Hematopoietic multipotent progenitor cell treated with erythropoietin and hydrocortisone succinate and interleukin-3 and kit ligand, for 6 days (in vitro differentiated cells): ENCODE measurements around the gene UHMK1.
A peak's percentile ranks its signal among the peaks of the same experiment; 100 is the strongest.

Experiments
- DNase-seq: peaks from one replicate; pipeline ENCODE4 v3.0.0-alpha.2; 2015

Gene UHMK1

DNA sequence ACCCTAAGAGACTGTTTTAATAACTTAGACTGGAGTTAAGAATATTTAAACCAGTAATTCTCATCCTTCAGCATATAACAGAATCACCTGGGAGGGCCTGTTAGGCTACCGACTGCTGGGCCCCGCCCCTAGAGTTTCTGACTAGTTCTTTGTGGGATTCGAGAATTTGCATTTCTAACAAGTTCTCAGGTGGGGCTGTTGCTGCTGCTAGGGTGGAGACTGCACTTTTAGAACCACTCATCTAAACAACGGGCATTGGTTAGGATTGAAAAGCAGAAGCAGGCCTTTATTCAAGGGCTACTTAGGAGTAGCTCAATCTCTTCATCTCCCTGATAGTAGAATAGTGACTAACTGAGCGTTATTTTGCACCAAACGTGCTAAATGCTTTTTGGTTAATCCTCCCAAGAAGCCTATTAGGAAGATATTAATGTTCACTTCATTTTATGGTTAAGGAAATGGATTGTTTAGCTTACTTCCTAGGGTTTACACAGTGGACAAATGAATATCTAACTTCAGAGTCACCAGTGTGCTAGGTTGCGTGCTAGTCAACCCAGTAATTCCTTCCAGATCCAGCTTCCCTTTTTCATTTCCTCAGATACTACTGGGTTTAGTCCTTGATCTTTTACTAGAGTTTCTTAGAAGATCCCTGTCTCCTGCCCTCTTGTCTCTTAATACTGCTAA is 32.8 kb downstream of the UHMK1 start:
- no peak for DNase-seq

DNA sequence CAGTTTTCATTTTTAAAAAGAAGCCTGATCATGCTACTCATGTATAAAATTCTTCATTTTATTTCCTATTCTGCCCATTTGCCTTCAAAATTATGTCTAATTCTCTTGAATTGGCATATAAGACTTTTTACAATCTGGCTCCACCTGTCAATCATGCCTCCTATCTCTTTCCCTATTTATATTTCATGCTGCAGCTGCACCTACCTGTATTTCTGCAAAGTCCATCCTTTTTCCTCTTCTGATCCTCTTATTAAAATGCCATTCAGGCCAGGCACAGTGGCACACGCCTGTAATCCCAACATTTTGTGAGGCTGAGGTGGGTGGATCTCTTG is 33.3 kb downstream of the UHMK1 start:
- DNase-seq, result no peak

DNA sequence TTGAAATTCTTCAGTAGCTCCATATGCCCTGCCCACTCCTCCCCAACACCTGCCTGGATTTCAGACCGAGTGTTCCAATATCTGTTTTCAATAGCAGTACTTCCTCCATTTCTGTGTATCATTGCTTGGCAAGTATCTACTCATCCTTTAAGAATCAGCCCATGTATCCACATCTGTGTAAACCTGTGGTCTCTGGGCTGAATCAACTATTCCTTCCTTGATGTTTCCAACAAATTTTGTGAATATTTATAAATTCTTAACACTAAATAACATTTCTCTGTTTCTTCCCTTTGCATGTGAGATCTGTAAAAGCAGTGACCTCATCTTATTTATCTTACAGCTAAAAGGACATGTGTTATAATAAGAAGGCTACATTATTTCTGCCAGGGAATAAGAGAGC is 37.9 kb downstream of the UHMK1 start:
- DNase-seq, result no peak

DNA sequence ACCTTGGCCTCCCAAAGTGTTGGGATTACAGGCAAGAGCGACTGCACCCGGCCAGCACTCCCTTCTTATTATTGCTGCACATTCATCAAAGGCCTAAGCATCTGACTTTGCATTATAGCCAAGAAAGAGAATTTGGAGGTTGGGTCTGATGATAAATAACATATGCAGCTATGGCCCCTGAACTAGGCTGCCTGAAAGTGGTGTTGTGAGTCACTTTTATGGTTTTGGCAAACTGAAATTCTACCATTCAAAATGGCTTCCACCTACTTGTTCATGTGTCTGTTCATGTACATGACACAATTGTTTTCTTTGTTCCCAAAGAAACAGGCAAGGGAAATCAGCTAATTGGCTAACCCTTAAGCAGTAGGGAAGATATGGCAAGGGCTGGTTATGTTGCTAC is 38.9 kb downstream of the UHMK1 start:
- DNase-seq, result no peak

DNA sequence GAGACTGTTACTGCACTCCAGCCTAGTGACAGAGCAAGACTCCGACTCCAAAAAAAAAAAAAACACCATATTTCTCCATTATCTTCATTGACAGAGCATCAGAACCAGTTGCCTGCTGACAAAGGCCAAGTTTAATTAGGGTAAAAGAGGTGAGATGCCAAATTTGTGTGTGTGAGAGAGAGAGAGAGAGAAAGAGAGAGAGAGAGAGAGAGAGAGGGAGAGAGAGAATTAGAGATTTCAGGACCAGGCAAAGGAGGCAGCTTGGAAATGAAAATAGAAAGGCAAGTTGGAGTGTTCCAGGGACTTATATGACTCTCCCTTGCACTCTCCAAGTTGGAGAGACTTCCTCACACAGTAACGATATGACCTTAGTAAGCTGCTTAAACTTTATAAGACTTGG is 39.6 kb downstream of the UHMK1 start:
- DNase-seq, result no peak

DNA sequence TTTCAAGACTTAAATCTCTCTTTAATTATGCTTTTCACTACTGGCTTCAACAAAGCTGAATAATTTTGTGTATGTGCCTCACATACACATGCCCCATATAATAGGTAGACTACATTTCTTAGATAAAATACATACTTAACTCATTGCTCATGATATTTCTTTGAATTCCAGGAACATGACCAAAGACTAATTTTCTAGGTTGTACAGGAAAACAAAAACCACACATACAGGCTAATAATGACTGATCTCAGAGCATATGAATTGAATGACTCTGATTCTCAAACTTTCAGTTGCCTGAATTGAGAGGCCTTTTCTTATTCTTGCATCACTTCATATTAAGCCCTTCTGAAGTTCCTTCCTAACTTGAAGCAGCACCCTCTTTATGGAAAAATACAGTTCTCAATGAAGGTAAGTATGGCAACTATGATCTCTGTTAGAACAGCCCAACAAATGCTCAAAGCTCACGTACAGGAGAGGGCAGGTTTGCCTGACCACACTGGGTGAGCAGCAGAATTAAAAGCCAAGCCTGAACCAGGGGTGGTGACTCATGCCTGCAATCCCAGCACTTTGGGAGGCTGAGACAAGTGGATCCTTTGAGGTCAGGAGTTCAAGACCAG is 41.3 kb downstream of the UHMK1 start:
- DNase-seq, result no peak

DNA sequence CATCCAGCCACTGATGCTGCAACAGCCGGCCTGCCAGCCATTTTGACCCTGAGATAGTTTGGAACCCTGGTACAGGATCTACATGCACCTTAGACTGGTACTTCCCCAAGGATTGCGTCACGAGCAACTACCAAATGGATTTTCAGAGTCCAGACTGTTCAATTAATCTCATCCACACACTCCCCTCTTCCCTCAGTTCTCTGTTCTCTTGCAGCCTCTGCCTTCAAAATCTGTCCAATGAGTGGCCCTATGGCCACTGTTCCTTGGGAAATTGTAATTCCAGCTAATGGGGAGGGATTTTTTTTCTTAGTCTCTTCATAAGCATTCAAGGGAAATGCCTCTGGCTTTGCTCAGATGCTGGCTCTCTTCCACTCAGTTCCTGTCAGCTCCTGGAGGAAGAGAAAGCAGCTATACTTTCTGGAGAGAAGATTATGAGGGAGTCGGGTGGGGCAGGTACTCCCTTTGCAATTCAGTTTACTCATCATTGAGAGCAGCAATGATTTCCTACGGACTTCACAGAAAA is 44.1 kb downstream of the UHMK1 start:
- DNase-seq, result no peak

DNA sequence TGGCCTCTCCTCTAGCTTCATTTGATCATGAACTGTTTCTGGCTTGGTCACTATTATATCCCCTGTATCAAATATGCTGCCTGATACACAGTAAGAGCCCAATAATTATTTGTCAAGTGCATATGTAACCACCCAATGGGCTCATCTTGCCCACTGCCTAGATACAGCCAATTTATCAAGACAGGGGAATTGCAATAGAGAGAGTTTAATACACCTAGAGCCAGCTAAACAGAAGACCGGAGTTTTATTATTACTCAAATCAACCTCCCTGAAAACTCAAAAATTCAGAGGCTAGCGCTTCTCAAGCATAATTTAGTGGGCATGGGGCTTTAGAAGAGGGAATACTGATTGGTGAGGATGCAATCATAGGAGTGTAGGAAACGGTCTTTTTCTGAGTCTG is 45.6 kb downstream of the UHMK1 start:
- no peak for DNase-seq

DNA sequence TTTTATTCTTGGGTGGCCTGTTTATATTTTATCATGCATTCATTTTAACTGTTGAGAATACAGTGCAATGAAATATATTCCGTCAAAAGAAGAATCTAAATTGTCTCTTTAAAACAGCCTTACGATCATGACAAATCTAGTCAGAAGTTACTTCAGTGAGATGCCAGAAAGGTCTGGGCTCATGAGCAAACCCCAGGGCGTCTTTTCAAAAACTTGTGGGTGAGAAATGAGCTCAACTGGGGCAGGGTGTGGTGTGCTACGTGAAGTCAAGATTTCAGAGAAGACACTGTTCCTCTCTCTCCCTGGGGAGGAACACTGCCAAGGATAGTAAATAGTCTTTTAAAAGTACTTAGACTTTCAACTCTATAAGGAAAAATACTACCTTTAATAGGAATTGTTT is 50.6 kb downstream of the UHMK1 start:
- no peak for DNase-seq

DNA sequence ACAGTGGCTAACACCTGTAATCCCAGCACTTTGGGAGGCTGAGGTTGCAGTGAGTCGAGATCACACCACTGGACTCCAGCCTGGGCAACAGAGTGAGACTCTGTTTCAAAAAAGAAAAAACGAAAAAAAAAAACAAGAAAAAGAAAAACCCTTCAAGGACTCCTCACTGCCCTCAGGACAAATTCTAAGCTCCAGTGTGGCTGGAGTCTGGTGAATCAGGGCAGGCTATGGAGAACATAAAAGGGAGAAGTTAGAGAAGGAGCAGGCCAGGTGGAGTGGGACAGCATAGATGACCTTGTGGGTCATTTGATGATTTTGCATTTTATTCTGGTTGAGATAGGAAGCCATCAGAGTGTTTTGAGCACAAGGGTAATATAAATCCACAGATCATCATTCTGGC is 51.4 kb downstream of the UHMK1 start:
- DNase-seq, result no peak

DNA sequence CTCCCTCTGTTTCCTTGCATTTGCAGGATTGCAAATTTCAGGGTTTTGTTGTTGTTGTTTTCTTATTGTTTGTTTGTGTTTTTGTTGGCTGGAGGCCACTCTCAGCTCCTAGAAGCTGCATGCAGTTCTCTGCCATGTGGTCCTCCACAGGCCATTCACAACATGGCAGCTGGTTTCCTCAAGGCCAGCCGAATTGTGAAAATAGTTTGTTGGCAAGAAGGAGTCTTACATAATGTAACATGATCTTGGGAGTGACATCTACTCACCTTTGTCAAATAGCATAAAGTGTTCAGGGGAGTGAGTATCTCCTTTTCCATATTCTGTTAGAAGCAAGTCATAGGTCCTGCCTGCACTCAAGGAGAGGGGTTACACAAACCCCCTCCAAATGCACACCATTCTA is 53.3 kb downstream of the UHMK1 start:
- DNase-seq, result no peak

DNA sequence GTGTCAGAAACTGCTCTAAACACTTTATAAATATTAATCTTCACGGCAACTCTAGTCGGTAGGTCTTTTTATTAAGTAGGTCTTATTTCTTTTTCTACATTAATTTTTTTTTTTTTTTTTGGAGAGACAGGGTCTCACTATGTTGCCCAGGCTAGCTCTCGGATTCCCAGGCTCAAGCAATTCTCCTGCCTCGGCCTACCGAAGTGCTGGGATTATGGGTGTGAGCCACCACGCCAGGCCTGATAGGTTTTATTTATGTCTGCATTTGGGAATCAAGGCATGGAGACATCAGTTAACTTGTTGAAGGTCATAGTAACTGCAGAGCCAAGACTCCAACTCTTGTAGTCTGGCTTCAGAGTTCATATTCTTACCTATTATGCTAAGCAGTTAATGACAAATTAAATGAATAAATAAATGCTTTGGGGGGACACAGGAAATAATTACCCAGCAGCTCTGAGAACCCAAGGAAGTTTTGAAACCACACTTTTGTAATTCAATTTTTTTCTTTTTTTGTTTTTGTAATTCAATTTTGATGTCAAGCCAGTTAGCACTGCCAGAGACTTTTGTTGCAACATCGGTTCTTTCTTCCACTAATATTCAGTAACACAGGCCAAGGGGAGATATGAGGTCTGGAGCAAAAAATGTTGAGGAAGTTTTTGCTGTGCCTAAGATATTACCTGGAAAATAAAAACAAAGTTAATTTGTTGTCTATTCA is 54.5 kb downstream of the UHMK1 start:
- no peak for DNase-seq

DNA sequence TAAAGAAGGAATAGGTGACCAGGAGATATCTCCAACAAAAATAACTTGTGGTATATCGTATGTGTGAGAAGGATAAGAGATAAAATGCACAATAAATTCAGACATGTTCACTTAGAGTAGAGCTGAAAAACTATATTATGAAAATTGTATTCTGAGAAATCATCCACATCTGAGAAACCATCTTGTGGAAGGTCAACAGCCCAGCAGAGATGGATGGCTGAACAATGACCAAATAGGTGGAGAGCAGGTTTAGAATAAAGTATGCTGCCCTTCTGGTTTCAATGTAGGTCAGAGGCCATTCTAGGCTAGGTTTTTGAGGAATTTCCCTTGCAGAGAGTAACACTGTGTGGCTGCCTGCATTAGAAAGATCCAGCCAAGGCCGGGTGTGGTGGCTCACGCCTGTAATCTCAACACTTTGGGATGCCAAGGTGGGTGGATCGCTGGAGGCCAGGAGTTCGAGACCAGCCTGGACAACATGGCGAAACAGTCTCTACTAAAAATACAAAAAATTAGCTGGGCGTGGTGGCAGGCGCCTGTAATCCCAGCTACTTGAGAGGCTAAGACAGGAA is 55.1 kb downstream of the UHMK1 start:
- peak; percentile 27 for DNase-seq

DNA sequence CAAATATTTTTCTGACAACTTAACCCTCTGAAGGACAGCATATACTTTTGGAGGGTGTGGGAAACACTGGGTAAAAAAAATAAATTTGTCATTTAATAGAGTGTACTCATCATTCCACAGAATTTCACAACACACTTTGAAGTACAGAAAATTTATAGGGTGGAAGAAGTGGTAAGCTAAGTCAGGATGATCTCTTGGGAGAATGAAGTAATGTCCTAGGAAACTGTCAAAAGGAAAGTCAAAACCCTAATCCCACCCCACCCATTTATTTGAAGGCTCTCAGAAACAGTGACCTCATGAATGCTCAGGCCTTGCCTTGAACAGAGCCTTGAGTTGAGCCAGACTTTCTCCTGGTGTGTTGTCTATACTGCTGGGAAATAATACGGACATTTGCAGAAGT is 56.6 kb downstream of the UHMK1 start:
- DNase-seq, result no peak

DNA sequence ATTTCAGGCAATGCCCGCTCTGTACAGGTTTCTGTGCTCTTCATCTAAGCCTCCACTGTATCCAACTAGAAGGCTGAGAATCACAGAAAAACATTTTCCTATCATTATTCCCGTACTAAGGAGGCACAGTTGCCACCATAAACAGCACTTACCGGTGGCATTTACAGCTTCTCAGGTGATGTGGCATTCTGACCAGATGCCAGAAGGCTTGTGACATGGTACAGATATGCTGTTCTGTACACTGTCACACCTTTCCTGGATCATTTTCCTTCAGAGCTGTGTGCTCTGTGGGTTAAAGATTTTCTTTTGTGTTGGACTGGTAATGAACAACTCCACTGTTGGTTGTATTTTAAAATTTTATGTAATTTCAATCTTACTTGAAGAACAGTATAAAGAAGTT is 59.9 kb downstream of the UHMK1 start:
- no peak for DNase-seq

DNA sequence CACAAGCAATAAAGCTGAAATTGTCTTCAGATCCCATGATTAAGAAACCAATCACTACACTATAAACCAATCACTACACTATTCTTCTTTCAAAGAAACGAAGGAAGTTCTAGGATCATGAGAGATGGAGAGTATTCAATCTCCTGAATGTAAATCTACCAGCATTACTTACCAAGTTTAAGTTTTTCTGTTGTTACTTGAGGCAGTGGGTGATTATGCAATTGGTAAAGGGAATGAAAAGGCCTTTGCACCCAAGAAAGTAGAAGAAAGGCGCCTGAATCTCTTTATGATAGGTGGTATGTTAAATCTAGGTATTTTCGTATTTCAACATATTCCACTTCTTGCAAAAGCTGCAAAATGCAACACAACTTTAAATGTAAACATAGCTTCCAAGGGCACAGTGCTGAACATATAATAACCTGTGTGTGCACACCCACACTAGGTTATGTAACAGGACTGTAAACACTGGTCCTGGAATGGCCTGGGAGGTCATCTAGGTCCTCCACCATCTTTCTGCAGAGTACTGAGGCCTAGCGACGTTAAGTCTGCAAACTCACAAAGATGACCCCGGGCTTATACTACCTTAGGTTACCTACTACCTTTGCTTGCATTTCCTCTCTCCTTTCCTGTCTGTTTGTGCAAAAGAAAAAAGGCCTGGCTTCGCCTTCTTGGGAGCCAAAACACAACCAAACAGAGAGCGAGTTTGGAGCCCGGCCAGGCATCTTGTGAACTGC is 62.9 kb downstream of the UHMK1 start:
- DNase-seq, result peak; percentile 20

DNA sequence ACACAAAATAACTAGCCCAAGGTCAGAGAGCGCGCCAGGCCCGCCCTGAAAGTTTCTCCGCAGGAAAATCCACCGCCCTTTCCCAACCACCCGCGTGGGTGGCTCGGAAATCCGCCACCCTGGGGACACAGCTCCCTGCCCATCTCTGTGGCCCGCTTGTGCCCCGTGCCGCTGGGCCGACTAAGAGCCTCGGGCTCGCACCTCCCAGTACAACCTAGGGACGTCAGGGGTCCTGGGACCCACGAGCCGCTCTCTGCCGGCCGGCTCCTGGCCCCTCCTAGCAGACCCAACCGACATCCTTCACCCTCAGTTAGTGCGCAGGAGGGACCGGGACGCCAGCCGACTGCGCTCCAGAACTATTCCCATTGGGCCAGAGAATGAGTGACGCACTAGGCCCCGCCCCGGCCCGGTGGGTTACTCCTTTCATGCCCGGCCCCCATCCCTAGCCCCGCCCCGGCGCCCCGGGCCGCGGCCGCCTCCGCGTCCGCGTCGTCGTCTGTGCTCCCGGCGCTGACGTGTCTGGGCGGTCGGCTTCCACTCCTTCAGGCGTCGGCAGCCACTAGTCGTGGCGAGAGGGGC is 63.5 kb downstream of the UHMK1 start:
- peak; percentile 99 for DNase-seq

DNA sequence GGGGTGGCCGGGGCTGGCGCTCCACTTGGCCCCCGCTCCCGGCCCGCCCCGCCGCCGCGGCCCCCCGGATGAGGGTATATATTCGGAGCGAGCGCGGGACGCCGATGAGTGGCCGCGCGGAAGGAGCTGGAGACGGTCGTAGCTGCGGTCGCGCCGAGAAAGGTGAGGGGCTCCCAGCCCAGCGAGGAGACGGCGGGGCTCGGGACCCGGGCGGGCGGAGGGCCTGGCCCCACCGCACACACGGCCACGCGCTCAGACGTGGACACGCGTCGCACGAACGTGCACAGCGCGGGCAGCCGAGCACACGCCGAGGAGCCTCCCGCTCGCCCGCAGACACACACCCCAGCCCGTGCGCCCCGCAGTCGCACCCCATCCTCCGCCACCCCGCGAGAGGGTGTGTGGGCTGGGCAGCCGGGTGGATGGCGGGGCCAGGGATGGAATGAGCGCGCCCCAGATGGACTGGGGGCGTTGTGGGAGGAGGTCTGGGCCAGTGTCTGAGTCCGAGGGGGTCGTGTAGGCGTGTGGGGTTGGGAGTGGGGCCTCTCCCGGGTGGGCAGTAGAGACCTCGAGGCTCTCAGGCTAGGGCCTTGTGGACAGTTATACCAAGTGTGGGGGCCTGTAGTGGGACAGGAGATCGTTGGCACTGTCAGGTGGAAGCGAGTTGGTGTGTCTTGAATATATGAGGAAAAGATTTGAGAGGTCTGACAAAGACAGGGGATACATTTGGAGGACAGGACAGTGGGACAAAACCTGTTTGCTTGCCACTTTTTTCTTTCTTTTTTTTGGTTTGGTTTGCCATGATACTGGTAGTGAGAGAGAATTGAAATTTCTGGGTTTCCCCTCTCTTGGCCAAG is 64.2 kb downstream of the UHMK1 start, which contains the start of gene UAP1:
Gene UAP1 (plus strand): TSS at position 107 of the 854 bp plus-strand sequence. CDS start 4,347 bp downstream, outside the sequence.
- DNase-seq, result peak; percentile 24

DNA sequence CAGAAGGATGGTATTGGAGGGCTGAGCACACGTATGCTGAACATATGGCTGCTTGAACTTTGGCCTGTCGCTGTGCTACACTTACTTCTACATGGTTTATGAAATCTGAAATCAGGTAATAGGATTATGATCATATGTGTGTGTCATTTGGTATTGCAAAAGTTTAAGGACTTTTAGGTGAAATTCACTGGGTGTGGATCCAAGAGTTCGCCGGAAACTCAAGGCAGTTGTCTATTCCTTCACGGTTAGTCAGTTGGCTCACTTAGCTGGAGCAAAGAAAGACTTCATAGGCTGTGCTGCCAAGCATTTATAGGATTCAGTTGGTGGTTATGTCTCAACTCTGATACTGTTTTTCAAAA is 64.8 kb downstream of the UHMK1 start:
- DNase-seq, result peak; percentile 39

DNA sequence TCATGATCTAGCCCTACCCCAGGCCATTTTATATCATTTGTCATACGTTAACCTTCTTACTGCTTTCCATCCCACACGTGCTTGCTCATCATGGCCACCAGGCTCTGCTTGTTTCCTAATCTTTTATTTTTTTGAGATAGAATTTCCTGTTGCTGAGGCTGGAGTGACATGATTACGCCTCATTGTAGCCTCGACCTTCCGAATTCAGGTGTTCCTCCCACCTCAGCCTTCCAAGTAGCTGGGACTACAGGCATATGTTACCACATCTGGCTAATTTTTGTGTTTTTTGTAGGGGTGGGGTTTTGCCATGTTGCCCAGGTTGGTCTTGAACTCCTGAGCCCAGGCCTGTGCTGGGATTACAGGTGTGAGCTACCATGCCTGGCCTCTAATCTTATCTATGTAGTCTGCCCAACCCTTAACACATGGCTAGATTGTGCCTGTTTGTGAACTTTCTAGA is 67.2 kb downstream of the UHMK1 start:
- peak; percentile 40 for DNase-seq

DNA sequence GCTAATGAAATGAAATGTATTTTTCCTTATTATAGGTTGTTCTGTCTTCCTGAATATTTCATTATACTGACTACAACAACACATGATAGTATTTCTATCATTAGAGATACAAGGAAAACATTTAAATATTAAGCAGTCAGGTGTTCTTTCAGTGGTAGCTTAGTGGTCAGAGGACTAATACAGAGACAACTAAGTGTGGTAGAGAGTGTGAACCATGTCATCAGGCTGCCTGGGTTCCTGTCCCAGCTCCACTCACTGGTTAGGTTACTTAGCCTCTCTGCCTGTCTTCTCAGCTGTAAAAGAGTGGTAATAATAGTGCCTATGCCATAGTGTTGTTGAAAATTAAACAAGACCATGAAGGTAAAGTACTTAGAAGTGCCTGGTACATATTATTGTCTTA is 67.8 kb downstream of the UHMK1 start:
- DNase-seq, result no peak

DNA sequence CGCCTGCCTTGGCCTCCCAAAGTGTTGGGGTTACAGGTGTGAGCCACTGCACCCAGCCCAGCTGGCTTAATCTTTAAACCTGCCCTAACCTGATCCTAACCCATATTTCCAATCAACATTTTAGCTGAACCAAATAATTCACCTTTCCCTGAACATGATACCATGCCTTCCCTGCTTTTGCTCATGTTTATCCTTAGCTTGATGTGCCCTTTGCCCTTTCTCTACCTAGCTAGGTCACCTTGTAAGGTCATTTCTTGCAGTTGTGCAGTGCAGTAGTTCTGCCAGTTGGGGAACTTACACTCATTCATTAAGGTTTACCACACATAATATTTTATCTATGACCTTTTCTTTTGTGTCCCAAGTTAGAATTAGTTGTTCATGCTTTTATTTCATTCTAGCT is 69.3 kb downstream of the UHMK1 start:
- DNase-seq, result no peak
